ENCODE results near the gene TXLNG.
A peak's percentile ranks its signal among the peaks of the same experiment; 100 is the strongest.
"Not testable (repeated sequence)": the region's sequence is repeated elsewhere in the genome, so short reads cannot be mapped to it uniquely, and the experiment has no call there.

The TXLNG gene

GRCh38 chrX:16783452-16783851, 2.8 kb upstream of the TXLNG start:
- no peak overlapping the region for H3K4me3 ChIP-seq (ENCODE audit: low read length)
- DNase-seq (ENCODE audit: low read depth, low spot score): no peak

- DNase-seq (ENCODE audit: low read depth, low spot score); H3K4me3 ChIP-seq (ENCODE audit: low read length): not testable (repeated sequence)
Observed at GRCh38 chrX:16784440-16784839, 1.8 kb upstream of the TXLNG start.

- H3K4me3 ChIP-seq (ENCODE audit: low read length): peak overlapping the region; percentile 73
- DNase-seq (ENCODE audit: low read depth, low spot score): peak; percentile 0
Observed at GRCh38 chrX:16785247-16786138, 773 bp upstream of the TXLNG start.

GRCh38 chrX:16786791-16787735, 797 bp downstream of the TXLNG start:
- no peak for DNase-seq (ENCODE audit: low read depth, low spot score)
- H3K4me3 ChIP-seq (ENCODE audit: low read length): peak overlapping the region; percentile 73

- DNase-seq (ENCODE audit: low read depth, low spot score): no peak
- H3K4me3 ChIP-seq (ENCODE audit: low read length): no peak overlapping the region
Observed at GRCh38 chrX:16788477-16788876, 2.2 kb downstream of the TXLNG start.

- H3K4me3 ChIP-seq (ENCODE audit: low read length): no peak overlapping the region
- DNase-seq (ENCODE audit: low read depth, low spot score): no peak
Observed at GRCh38 chrX:16796298-16796697, 10.0 kb downstream of the TXLNG start.

- DNase-seq (ENCODE audit: low read depth, low spot score): no peak
Observed at GRCh38 chrX:16797358-16797757, 11.1 kb downstream of the TXLNG start.

GRCh38 chrX:16797841-16798240, 11.6 kb downstream of the TXLNG start:
- no peak overlapping the region for H3K4me3 ChIP-seq (ENCODE audit: low read length)
- no peak for DNase-seq (ENCODE audit: low read depth, low spot score)

More at GRCh38 chrX:16797358-16797757, 11.1 kb downstream of the TXLNG start:
- no peak overlapping the region for H3K4me3 ChIP-seq (ENCODE audit: low read length)

GRCh38 chrX:16804923-16805464, 18.7 kb downstream of the TXLNG start:
- no peak overlapping the region for H3K4me3 ChIP-seq (ENCODE audit: low read length)
- no peak for DNase-seq (ENCODE audit: low read depth, low spot score)

- no peak for DNase-seq (ENCODE audit: low read depth, low spot score)
- H3K4me3 ChIP-seq (ENCODE audit: low read length): no peak overlapping the region
Observed at GRCh38 chrX:16807548-16807947, 21.3 kb downstream of the TXLNG start.

- no peak overlapping the region for H3K4me3 ChIP-seq (ENCODE audit: low read length)
- no peak for DNase-seq (ENCODE audit: low read depth, low spot score)
Observed at GRCh38 chrX:16807976-16808542, 21.8 kb downstream of the TXLNG start.

GRCh38 chrX:16814597-16814996, 28.3 kb downstream of the TXLNG start:
- no peak overlapping the region for H3K4me3 ChIP-seq (ENCODE audit: low read length)
- DNase-seq (ENCODE audit: low read depth, low spot score): no peak

GRCh38 chrX:16819634-16820033, 33.4 kb downstream of the TXLNG start:
- no peak for DNase-seq (ENCODE audit: low read depth, low spot score)
- no peak overlapping the region for H3K4me3 ChIP-seq (ENCODE audit: low read length)

GRCh38 chrX:16822723-16823122, 36.5 kb downstream of the TXLNG start:
- DNase-seq (ENCODE audit: low read depth, low spot score): no peak
- H3K4me3 ChIP-seq (ENCODE audit: low read length): no peak overlapping the region

- no peak overlapping the region for H3K4me3 ChIP-seq (ENCODE audit: low read length)
- no peak for DNase-seq (ENCODE audit: low read depth, low spot score)
Observed at GRCh38 chrX:16825264-16826035, 39.2 kb downstream of the TXLNG start.

GRCh38 chrX:16826207-16826606, 39.9 kb downstream of the TXLNG start:
- no peak overlapping the region for H3K4me3 ChIP-seq (ENCODE audit: low read length)
- peak; percentile 29 for DNase-seq (ENCODE audit: low read depth, low spot score)

- H3K4me3 ChIP-seq (ENCODE audit: low read length): no peak overlapping the region
- DNase-seq (ENCODE audit: low read depth, low spot score): no peak
Observed at GRCh38 chrX:16827225-16827624, 41.0 kb downstream of the TXLNG start.

GRCh38 chrX:16828124-16828908, 42.0 kb downstream of the TXLNG start:
- DNase-seq (ENCODE audit: low read depth, low spot score): no peak
- no peak overlapping the region for H3K4me3 ChIP-seq (ENCODE audit: low read length)

Measured in Jurkat, Clone E6-1 (cell line).